Upper lobe of left lung (tissue), 6 donors: ENCODE data around the gene MYLK3. TPM values are rescaled to one million over a fixed set of nuclear protein-coding genes. Genes with fewer than 3 reads are reported as not detected.
A peak's percentile ranks its signal among the peaks of the same experiment; 100 is the strongest.
"Not testable (repeated sequence)": the region's sequence is repeated elsewhere in the genome, so short reads cannot be mapped to it uniquely, and the experiment has no call there.

Experiments
- ATAC-seq, 2 donors: fragments of 200-7000 bp; cut with Tn5 transposase; one replicate each; pipeline ENCODE4 v1.9.1; 2022; ENCODE audit warnings: mild to moderate bottlenecking in 2 of 2, moderate library complexity in 2 of 2; ENCODE audit not compliant: low FRiP score in 2 of 2
- DNase-seq, 2 donors: peaks; one replicate each; pipeline ENCODE4 v3.0.0-alpha.2; 2019 to 2020
- H3K27ac ChIP-seq, 4 donors: fragments of 200-600 bp; sonication (generic); one replicate each; pipeline ENCODE4 v1.5.1; 2016 to 2019
- H3K27me3 ChIP-seq, 4 donors: fragments of 200-600 bp; sonication (generic); one replicate each; pipeline ENCODE4 v1.5.1; 2017 to 2019
- H3K36me3 ChIP-seq, 4 donors: fragments of 200-600 bp; sonication (generic); one replicate each; pipeline ENCODE4 v1.5.1; 2016 to 2019
- H3K4me1 ChIP-seq, 4 donors: fragments of 200-600 bp; sonication (generic); one replicate each; pipeline ENCODE4 v1.5.1; 2018 to 2019
- H3K4me3 ChIP-seq, 4 donors: fragments of 200-600 bp; sonication (generic); one replicate each; pipeline ENCODE4 v1.5.1; 2017 to 2019; ENCODE audit warnings: mild to moderate bottlenecking in 2 of 4, moderate library complexity in 1 of 4
- H3K9me3 ChIP-seq, 4 donors: fragments of 200-600 bp; sonication (generic); one replicate each; pipeline ENCODE4 v1.5.1; 2018 to 2019
- CTCF ChIP-seq, 6 experiments: fragments of 450-650 bp in 4 of 6; fragments of 200-600 bp in 2 of 6; sonication (generic) in 2 of 6; IDR thresholded peaks; one replicate each; pipeline ENCODE4 v1.5.1; 2016 to 2019; ENCODE audit warnings: antibody characterized with exemption in 6 of 6
- EP300 ChIP-seq, 4 donors: sonication (generic); formaldehyde crosslinking; IDR thresholded peaks; one replicate each; pipeline ENCODE4 v1.5.1; 2017; ENCODE audit warnings: antibody characterized with exemption in 4 of 4, control low read depth in 2 of 4
- POLR2A ChIP-seq, 4 donors: fragments of 450-650 bp; IDR thresholded peaks; one replicate each; pipeline ENCODE4 v1.5.1; 2016 to 2017; ENCODE audit warnings: antibody characterized with exemption in 4 of 4, mild to moderate bottlenecking in 2 of 4
- POLR2AphosphoS5 ChIP-seq, 2 donors: sonication (generic); formaldehyde crosslinking; IDR thresholded peaks; one replicate each; pipeline ENCODE4 v1.5.1; 2017; ENCODE audit warnings: antibody characterized with exemption in 2 of 2
- WGBS, 2 donors: methylation state at CpG; one replicate each; pipeline ENCODE4 v1.1.5; 2017 to 2018; 5-methylcytosine and 5-hydroxymethylcytosine counted together
- total RNA-seq, 6 donors: library from RNA; depleted of rRNA in 4 of 6; stranded (reverse); fragments of >200 nt in 4 of 6; gene quantifications; one replicate each; pipeline versions ENCODE4 v1.1.0 to v1.2.1, GENCODE V29; 2016 to 2021
- donor health status: DM: no; HTN: no; CAD: no; lungs with moderate emphysema.
- donor health status: DM: no; HTN: yes; CAD: no; lungs with severe emphysema.

Gene MYLK3
- total RNA-seq, 6 donors from 2014 or later = 0.11 to 4.2 (median 1.1) TPM

GRCh38 chr16:46785076-46785845 lies 37.1 kb upstream of the MYLK3 start:
- Histone ChIP-seq H3K9me3 (peaks cover 0 to 6% (median 0%) of the 10 kb centered on the region in 4 donors), H3K4me1 (peaks cover 0 to 4% (median 1%) of the 10 kb centered on the region in 4 donors), H3K4me3 (no peak overlapping the region), H3K27ac (no peak overlapping the region), H3K36me3 (no peaks in the 10 kb centered on the region), H3K27me3 (no peaks in the 10 kb centered on the region)
- no peak for TF ChIP-seq CTCF (IDR thresholded peaks at IDR 0.05)
- TF ChIP-seq POLR2AphosphoS5 (IDR thresholded peaks at IDR 0.05) = no peak
- no peak for TF ChIP-seq POLR2A (IDR thresholded peaks at IDR 0.05)
- no peak for TF ChIP-seq EP300 (IDR thresholded peaks at IDR 0.05)
- WGBS, 2 donors = 59 to 65% methylated on average over 3 of the region's 3 CpGs
- ATAC-seq (no peak), DNase-seq (no peak)

- not testable (repeated sequence) for H3K4me3 ChIP-seq, ATAC-seq, DNase-seq, H3K4me1 ChIP-seq, H3K36me3 ChIP-seq, H3K27ac ChIP-seq, H3K27me3 ChIP-seq, H3K9me3 ChIP-seq
- whole genome bisulfite sequencing, 2 donors = 93% methylated on average over 2 of the region's 2 CpGs
These were observed 36.4 kb upstream of the MYLK3 start for GRCh38 chr16:46784569-46784968.

- Histone ChIP-seq H3K27me3 (no peaks in the 10 kb centered on the region), H3K27ac (no peak overlapping the region), H3K9me3 (peaks cover 0 to 6% (median 0%) of the 10 kb centered on the region in 4 donors), H3K4me1 (no peaks in the 10 kb centered on the region), H3K36me3 (no peaks in the 10 kb centered on the region), H3K4me3 (no peak overlapping the region)
- ATAC-seq = no peak
- 84 to 92% methylated on average over 4 of the region's 4 CpGs for WGBS, 2 donors
- DNase-seq = no peak
- no peak for TF ChIP-seq CTCF (IDR thresholded peaks at IDR 0.05)
- no peak for TF ChIP-seq EP300 (IDR thresholded peaks at IDR 0.05)
- TF ChIP-seq POLR2AphosphoS5 (IDR thresholded peaks at IDR 0.05) = no peak
- no peak for TF ChIP-seq POLR2A (IDR thresholded peaks at IDR 0.05)
These were observed 35.7 kb upstream of the MYLK3 start for GRCh38 chr16:46783800-46784199.

- WGBS, 2 donors = 84 to 87% methylated on average over 2 of the region's 2 CpGs
- no peak for ATAC-seq
- TF ChIP-seq CTCF (IDR thresholded peaks at IDR 0.05) = no peak
- no peak for TF ChIP-seq EP300 (IDR thresholded peaks at IDR 0.05)
- no peak for TF ChIP-seq POLR2A (IDR thresholded peaks at IDR 0.05)
- TF ChIP-seq POLR2AphosphoS5 (IDR thresholded peaks at IDR 0.05) = no peak
- no peaks in the 10 kb centered on the region for H3K4me1 ChIP-seq
- H3K27ac ChIP-seq = no peak overlapping the region
- H3K27me3 ChIP-seq = no peaks in the 10 kb centered on the region
- no peak overlapping the region for H3K4me3 ChIP-seq
- H3K36me3 ChIP-seq = no peaks in the 10 kb centered on the region
- peaks cover 0 to 6% (median 0%) of the 10 kb centered on the region in 4 donors for H3K9me3 ChIP-seq
- no peak for DNase-seq
These were observed 34.2 kb upstream of the MYLK3 start for GRCh38 chr16:46782320-46782719.

GRCh38 chr16:46777804-46778203 lies 29.7 kb upstream of the MYLK3 start:
- 95% methylated on average over 11 of the region's 12 CpGs; no CpG with 5 or more reads in 1 of the 2 donors for WGBS, 2 donors
- Histone ChIP-seq H3K4me3 (no peak overlapping the region), H3K4me1 (no peaks in the 10 kb centered on the region), H3K9me3 (no peaks in the 10 kb centered on the region), H3K27me3 (no peaks in the 10 kb centered on the region), H3K36me3 (no peaks in the 10 kb centered on the region), H3K27ac (no peak overlapping the region)
- no peak for TF ChIP-seq POLR2A (IDR thresholded peaks at IDR 0.05)
- TF ChIP-seq POLR2AphosphoS5 (IDR thresholded peaks at IDR 0.05) = no peak
- no peak for TF ChIP-seq CTCF (IDR thresholded peaks at IDR 0.05)
- no peak for TF ChIP-seq EP300 (IDR thresholded peaks at IDR 0.05)
- peak in 1 of 2 donors; percentile 42 for DNase-seq
- ATAC-seq = no peak
